ENCODE measurements around the gene KCNE1.
"Not testable (repeated sequence)": the region's sequence is repeated elsewhere in the genome, so short reads cannot be mapped to it uniquely, and the experiment has no call there.

The KCNE1 gene

DNA sequence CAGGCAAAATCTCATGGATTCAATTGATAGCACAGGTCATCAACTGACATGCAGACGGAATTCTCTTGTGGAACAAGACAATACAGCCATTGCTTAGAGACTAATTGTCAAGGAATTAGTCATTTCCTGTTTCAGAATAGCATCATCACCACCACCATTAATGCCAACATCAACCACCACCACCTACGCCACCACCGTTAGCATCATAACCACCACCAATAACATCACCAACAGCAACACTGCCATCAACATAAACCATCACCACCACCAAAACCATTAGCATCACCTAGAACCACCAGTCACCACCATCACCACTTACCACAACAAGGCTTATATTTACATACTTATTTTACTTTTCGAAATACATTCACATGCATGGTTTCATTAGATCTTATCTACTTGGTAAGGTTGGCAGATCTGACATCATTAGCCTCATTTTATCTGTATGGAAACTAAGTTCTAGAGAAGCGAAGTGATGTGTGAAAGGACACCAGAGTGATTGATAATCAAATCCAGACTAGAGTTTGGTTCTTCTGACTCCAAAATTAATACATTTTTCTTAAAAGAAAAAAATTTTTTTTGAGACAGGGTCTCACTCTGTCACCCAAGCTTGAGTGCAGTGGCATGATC, 94.4 kb downstream of the KCNE1 start:
- not testable (repeated sequence) for DNase-seq (ENCODE audit: low read depth in 2 of 2)

DNA sequence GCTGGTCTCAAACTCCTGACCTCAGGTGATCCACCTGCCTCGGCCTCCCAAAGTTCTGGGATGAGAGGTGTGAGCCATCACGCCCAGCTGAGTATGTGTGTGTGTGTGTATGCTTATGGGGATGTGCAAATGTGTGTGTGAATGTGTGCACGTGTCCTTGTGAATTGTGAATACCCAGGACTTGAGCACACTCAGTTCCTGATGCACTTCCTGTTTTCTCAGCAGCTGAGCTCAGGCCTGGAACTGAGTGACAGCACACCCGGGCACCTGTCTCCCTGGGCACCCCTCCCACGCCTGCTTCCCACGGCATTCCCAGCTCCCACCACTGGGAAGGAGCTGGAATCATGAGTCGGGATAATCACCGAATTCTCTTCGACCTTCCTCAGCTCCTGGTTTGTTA, 104.7 kb downstream of the KCNE1 start:
- not testable (repeated sequence) for DNase-seq (ENCODE audit: low read depth in 2 of 2)

- DNase-seq (ENCODE audit: low read depth in 2 of 2), result not testable (repeated sequence)
Measured at GRCh38 chr21:34406676-34407075, 105.3 kb downstream of the KCNE1 start.

DNA sequence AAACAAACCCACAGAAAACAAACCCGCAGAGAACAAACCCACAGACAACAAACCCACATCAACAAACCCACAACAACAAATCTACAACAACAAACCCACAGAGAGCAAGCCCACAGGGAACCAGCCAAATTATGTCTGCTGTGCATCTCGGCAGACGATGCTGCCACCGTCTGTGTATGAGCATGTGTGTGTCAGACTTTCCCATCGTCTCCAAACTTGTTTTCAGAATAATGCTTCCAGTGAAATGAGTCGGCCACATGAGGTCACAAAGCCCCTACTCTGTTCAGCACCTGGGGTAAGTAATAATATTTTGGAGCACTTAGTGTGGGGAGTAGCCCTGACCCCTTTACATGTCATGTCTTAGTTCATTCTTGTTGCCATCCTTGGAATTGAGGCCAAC, 105.9 kb downstream of the KCNE1 start:
- not testable (repeated sequence) for DNase-seq (ENCODE audit: low read depth in 2 of 2)

- DNase-seq (ENCODE audit: low read depth in 2 of 2), result not testable (repeated sequence)
Measured at GRCh38 chr21:34405686-34406085, 106.3 kb downstream of the KCNE1 start.

- not testable (repeated sequence) for DNase-seq (ENCODE audit: low read depth in 2 of 2)
Measured at GRCh38 chr21:34404742-34405141, 107.3 kb downstream of the KCNE1 start.

DNA sequence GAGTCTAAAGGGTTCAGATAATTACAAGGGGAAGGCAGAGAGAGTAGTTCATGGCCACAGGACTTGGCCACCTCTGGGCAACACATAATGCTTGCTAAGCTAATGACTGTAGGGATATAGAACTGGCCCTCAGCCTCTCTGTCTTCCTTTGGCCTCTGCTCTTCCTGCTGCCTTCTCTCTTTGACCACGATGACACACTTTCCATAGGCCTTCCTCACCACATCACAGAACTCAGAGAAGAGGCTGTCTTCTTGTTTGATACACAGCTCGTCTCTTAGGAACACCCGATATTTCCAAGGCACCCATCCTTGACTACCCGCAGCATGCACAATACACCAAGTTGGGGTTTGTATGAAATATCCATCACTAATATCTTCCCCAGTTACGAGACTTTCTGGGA, 111.5 kb downstream of the KCNE1 start:
- not testable (repeated sequence) for DNase-seq (ENCODE audit: low read depth in 2 of 2)
